Stimulated activated CD8-positive, alpha-beta memory T cell treated with anti-CD3 and anti-CD28 coated beads, Interleukin-7, amount 100 ng/mL, for 4 hours (primary cell): Measurements from ENCODE around the gene TSN.

Experiments
- DNase-seq, 2 donors: peaks; one replicate each; pipeline ENCODE4 v3.0.0-alpha.2; 2020; ENCODE audit warnings: low read depth in 2 of 2

Gene TSN

GRCh38 chr2:121746071-121746578 lies 9.3 kb upstream of the TSN start:
- no peak for DNase-seq

- DNase-seq = no peak
These were observed 7.2 kb upstream of the TSN start for GRCh38 chr2:121748202-121748601.

DNA sequence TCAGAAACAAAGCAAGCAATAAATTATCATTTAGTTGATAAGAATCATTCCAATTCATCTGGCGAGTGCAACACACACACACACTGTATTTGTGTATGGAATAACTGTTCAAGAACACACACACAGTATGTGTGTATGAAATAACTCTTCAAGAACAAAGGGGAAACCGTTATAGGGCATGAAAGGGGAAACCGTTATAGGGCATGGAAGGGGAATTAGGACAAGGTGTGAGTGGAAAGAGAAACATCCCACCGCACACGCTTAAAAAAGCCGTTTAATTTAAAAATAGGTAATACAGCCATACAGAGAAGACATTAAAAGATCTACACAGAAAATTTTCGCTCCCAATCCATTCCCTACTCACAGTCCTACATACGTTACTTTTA lies 607 bp upstream of the TSN start:
- no peak for DNase-seq

DNA sequence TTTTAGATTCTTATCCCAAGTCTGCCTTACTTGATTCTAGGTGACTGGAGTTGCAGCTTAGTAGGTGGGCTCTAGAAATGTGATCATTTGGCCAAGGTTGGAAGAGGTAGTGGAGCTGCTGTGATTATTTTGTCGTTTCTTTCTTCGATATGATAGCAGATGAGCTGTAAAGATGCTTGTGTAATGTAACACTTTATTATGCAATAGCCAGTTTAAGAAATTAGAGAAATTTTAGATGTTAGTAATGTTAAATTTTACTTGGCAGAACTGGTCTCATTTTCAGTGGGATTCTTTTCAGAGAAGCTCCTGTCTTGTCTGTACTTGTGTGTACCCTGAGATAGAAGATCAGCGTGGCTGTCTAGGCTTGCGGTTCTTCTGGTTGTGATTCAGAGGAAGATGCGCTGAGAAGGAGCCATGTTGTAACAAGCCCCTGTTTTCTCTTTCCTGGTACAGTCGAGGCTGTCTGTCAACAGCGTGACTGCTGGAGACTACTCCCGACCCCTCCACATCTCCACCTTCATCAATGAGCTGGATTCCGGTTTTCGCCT lies 9.3 kb downstream of the TSN start:
- no peak for DNase-seq

DNA sequence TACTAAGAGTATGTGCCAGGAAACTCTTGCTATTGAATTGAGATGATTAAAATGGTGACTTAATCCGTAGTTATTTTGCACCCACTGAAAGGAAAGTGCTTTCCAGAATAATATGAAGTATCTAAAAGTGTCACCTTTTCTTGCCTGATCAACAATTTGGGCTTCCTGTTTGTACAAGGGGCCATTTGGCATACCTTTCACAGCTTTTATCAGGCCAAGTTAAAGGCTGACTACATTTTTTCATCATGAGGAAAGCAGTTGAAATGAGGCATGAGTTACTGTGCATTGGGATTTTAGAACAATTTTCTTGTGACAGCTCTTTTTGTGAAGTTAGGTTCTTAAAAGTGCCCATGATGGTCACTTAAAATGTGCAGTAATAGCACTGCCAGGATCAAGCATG lies 11.2 kb downstream of the TSN start:
- no peak for DNase-seq

DNA sequence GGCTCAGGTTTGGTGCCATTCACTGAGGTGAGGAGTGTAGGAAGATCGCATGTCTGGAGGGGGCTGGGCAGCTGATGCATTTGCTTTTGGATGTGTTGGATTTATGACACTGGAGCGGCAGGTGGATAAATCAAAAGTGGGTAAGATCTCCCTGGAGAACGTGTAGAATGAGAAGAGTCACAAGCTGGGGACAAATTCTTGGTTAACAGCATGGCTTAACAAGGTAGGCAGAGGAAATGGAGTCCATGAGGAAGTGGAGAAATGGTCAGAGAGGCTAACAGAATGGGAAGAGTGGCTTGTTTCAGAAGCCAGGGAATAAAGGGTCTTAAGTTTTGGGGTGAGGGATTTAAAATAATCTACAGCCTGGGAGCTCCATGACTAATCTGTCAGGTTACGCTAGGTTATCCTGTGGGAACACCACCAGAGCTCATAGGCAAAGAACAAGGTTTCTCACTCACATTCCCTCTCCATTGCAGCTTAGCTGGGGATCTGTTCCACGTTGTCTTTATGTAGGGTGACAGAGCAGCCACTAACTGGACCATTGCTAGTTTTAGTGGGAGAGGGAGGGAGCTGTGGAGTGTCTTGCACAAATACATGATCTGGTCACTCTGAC lies 12.8 kb downstream of the TSN start:
- no peak for DNase-seq

DNA sequence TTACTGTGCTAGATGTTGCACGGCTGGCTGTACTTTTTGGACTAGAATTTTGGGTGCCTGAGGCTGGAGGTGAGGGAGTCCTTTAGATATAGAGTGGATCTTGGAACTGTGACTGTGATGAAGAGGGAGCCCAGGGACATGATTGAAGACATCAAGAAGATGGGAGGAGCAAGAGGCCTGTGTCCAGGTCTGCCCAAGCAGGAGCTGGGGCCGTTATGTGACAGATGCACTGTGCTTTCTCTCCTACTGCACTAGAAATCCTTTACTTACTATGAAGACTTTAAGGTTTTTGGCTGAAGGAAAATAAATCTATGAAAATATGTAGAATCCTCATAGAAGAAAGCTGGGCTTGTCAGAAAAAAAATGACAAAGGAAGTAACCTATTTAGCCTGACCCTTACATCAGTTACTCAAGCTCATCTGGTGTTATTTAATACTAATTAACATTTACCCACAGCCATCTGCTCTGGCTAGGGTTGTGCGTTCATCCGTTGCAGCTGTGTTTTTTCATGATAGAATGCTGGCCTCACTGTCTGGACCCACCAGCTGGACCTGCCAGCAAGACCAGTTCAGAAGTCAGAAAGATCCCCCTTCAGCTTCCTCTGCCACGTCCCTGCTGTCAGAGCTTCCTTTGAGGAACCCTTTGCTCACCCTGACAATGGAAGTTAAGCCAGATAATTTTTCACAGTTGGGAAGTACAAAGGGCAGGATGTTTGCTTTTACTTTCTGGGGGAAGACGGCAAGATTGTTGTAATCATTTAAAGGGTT lies 16.7 kb downstream of the TSN start:
- DNase-seq = no peak

GRCh38 chr2:121774235-121774634 lies 18.8 kb downstream of the TSN start:
- DNase-seq = no peak

GRCh38 chr2:121776361-121776760 lies 20.9 kb downstream of the TSN start:
- DNase-seq = no peak

- no peak for DNase-seq
These were observed 21.6 kb downstream of the TSN start for GRCh38 chr2:121776885-121777698.

DNA sequence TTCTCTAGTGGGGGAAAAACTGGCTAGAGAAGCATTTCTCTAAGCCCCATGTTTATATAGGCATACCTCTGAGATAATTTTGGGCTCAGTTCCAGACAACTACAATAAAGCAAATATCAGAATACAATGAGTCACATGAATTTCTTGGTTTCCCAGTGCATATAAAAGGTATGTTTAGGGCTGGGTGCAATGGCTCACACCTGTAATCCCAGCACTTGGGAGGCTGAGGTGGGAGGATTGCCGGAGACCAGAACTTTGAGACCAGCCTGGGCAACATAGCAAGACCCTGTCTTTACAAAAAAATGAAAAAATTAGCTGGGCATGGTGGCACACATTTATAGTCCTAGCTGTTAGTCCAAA lies 22.2 kb downstream of the TSN start:
- no peak for DNase-seq

DNA sequence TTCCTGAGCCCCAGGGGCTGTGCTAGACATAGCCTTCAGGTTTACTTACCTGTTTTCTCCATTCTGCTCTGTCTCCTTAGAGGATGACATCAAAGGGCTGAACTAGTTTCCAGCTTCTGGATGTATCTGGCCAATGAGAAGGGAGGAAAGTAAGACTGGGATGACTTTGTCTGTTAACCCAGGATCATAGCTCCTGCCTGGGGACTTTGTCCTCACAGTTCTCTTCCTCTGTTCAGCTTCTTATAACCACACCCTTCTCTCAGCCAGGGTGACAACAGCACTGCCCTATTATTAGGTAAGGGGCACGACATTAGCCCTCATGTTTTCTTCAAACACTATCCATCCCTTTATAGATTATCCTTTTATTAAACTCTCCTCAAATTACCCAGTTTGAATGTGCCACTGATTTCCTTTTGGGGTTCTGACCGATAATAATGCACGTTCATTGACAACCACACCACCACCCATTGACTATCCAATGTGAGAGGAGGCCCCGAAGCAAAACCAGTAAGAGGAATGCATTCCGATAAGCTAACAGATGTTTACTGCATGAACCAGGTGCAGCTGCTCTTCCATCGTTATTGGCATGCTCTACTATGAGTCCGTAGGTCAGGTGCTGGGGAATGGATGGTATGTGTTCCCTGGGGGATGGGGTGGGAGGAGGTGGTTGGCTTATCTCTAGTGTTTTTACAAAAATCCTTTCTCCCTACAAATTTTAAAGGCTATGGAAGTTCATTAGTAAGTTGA lies 23.5 kb downstream of the TSN start:
- no peak for DNase-seq

- DNase-seq = no peak
These were observed 27.7 kb downstream of the TSN start for GRCh38 chr2:121783180-121783579.

GRCh38 chr2:121788685-121789084 lies 33.2 kb downstream of the TSN start:
- no peak for DNase-seq

DNA sequence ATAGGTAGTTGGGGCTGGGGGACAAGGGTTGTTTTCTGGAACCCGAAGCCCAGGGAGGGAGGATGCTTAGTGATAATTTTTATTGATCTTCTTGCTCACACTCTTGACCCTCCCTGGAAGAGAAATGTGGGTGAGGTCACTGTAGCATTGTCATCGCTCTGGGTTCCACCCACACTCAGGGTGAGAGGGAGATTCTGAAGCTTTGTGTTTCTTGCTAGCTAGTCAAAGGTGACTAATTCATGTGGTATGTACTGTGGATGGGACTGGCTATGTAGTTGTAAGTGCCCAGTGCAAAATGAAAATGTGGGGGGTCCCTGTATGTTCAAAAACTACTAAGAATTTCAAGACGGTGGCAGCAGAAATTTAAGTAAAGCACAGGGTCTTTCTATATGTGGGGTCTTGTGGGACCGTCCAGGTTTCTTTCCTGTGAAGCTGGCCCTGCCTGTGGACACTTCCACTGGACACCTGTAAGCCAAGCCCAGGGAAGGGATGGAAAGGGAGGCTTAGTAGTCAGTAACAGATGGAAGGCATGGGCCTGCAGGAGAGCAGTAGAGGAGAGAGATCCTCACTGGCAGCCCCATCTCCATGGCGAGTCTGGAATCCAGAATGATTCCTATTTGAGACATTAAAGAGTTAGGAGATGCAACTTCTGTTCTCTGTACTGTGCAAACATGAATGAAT lies 35.0 kb downstream of the TSN start:
- no peak for DNase-seq

DNA sequence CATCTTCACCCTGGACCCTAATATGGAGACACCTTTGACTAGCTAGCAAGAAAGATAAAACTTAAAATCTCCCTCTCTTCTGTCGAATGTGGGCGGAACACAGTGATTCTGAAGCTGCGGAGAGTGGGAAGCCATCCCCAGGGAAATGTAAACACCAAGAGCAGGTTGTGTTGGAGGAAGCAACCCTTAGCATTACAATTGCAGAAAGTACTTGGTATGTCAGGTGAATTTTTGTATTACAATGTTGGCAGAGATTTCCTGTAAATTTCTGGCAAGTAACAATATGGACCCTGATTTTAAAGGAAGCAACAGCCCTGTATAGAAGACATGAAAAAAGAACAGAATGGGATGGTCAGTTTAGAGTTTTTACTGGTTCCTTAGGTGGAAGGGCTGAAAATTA lies 35.8 kb downstream of the TSN start:
- DNase-seq = no peak

DNA sequence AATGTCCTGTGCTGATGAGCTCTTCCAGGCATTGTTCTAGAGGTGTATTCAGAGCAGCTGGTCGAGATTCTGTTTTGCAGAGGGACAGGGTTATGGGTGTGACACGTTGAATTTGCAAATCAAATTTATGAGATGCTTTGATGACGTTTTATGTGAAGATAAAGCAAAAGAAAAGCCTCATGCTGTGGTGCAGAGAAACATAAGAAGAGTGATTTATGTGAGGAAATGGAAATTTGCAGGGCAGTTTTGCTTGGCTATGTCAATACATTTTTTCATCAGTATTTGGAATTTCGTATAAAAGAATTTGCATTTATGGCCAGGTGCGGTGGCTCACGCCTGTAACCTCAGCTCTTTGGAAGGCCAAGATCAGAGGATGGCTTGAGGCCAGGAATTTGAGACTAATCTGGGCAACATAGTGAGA lies 36.4 kb downstream of the TSN start:
- no peak for DNase-seq

- DNase-seq = no peak
These were observed 38.4 kb downstream of the TSN start for GRCh38 chr2:121793816-121794215.

GRCh38 chr2:121794233-121794632 lies 38.8 kb downstream of the TSN start:
- DNase-seq = no peak

DNA sequence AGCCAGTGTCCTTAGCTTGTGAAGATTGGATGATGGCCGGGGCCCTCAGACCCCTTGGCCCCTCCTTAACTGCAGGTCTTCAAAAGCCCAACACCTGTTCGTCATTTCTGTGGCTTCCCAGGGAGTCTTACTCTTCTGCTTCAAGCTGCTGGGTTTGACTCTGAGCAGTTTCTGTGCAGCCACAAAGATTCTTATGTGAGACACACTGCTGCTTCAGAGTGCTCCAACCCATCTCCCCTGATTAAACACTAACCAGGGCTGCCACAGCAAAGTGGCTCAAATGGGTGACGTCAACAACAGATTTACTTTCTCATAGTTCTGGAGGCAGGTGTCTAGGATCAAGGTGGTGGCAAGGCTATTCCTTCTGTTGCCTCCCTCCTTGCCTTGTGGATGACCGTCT lies 40.8 kb downstream of the TSN start:
- no peak for DNase-seq

GRCh38 chr2:121798617-121799016 lies 43.2 kb downstream of the TSN start:
- no peak for DNase-seq
